ENCODE results near the gene CHTF18.
"Not testable (repeated sequence)": the region's sequence is repeated elsewhere in the genome, so short reads cannot be mapped to it uniquely, and the experiment has no call there.

CHTF18 gene

DNA sequence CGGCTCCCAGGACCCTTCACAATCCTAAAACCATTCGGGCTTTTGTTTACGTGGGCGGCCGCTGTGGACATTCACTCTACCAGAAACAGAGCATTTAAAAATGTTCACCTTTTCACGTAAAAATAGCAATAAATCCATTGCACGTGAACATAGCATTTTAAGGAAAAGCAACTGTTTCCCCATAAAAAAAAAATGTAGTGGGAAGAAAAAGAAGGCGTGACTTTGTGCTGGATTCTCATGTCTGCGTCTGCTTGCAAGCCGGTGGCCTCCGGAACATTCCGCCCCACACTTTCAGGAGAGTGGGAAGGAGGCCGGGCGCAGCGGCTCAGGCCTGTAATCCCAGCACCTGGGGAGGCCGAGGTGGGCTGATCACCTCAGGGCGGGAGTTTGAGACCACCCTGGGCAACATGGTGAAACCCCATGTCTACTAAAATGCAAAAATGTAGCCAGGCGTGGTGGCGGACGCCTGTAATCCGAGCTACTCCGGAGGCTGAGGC lies 25.5 kb downstream of the CHTF18 start:
- no peak for DNase-seq

DNA sequence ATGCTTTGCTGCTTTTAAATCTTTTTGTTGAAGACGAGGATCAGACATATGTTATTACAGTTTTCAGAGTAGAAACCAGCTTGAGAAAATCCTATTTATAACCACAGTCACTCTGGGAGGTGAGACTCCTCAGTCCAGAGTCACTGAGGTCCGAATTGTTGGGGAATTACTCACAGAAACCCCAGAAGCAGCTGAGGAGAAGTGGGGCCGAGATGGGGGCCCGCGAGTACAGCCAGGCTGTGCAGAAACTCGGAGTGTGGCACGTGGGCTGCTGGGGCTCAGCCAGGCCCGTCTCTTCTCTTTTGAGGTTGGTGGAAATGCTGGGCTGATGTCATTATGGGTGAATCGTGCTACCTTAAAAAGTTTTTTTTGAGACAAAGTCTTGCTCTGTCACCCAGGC lies 26.6 kb downstream of the CHTF18 start:
- no peak for DNase-seq

DNA sequence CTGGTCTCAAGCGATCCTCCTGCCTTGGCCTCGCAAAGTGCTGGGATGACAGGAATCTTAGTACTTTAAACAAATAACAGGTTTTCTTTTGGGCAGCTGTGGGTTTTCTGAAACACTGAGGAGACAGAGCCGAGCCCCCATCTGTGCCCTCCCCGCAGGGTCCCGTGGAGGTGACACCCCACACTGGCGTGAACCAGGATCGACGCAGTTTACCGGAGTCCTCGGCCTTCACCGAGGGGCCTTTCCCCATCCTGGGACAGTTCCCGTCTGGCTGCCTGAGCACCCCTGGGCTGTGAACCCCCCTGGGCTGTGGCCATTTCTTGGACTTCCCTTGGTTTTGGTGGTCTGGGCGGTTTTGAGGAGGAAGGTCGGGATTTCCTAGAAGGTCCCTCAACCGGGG lies 27.4 kb downstream of the CHTF18 start:
- no peak for DNase-seq

DNA sequence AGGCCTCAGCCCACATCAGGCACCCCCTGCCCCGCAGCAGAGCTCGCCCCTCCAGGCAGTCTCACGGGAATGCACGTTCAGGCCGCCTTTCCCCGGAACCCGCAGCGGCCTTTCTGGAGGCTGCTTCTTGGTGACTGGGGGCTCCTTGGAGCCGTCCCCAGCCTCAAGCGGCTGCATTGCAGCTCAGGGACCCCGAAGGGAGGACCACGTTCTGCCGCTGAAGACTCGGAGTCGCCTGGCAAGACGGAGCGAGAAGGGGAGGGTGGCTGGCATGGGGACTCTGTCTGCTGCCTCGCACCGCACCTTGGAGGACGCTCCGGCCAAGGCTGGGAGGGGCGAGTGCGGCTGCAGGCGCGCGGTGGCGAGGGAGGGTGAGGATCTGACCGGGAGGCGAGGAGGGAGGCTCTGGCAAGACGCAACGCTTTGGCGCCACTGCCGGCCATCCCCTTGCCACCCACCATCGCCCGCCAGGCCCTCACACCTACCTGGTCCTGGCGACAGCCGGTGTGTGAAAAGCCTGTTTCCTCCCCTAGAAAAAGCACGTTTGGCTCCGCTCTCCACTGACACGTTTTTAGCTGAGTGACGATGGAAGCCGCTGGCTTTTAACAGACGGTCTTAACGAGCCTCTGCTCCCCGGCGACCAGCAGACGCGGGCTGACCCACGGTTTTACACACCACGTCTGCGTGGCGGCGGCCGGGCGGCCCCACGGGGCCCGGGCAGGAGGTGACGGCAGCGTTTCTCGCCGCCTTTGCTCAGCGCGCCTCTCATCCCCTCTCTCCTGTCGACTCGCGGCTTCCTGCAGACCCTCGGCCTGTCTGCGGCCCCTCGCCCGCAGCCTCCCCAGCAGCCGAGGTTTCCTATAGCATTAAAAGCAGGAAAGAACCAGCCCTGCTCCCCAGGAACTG lies 28.8 kb downstream of the CHTF18 start:
- DNase-seq = no peak

DNA sequence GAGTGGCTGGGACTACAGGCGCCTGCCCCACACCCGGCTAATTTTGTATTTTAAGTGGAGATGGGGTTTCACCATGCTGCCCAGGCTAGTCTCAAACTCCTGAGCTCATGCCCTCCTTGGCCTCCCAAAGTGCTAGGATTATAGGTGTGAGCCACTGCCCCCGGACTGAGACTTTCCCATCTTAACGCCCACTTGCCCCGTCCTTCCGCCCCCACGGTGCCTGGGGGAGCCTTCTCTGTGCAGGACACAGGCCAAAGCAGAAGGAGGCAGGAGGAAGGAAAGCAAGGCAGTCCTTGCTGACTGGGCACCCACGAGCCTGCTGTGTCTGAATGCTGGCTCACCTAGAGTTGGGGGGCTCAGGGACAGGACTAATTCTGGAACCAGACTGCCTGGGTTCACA lies 29.7 kb downstream of the CHTF18 start:
- no peak for DNase-seq

DNA sequence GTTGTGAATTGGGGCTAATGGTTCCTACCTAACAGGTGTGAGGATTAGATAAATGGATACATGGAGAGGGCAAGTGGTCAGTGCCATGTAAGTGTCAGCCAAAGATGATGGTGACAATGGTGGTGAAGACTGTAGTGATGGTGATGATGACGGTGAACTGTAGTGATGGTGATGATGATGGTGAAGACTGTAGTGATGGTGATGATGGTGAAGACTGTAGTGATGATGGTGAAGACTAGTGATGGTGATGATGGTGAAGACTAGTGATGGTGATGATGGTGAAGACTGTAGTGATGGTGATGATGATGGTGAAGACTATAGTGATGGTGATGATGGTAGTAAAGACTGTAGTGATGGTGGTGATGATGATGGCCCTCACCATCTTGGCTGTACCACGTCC lies 30.2 kb downstream of the CHTF18 start:
- no peak for DNase-seq

DNA sequence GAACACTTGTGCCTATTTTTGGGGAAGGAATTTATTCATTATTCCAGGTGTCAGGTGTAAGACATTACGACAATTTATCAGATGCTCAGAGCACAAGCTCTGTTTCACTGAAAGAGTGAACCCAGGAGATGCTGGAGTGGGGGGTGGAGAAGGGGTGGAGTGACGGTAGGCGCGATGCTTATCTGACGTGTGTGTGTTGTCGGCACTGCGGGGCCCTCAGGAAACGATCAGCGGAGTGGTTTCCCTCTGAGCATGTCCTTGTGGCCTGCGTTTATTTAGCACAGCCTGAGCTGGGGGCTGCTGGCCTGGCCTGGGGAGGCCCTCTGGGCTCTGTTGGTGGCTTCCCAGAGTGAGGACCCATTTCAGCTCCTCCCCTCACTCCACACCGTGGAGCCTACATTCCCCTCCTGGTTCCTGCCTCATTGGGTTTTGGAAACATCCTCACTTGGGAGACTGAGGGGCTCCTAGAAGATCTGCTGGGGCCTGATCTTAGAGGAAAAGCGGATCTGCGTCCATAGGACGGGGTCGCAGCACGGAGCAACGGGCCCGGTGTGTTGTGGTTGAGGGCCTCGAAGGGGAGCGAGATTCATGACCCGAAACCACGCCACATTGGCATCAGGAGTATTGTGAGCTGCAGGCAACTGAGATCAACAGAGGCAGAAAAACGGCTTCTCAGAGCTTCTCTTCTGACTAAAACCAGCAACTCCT lies 31.1 kb downstream of the CHTF18 start:
- DNase-seq = no peak

DNA sequence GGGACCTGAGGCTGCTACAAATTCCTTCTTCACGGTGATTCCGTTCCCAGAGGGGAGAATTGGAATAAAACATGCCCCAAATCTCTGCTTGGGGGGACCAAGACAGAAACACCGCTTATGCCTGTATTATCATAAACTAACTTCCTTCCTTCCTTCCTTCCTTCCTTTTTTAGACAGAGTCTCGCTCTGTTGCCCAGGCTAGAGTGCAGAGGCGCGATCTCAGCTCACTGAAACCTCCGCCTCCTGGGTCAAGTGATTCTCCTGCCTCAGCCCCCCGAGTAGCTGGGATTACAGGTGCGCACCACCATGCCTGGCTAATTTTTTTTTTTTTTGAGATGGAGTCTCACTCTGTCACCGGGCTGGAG lies 31.6 kb downstream of the CHTF18 start:
- not testable (repeated sequence) for DNase-seq

DNA sequence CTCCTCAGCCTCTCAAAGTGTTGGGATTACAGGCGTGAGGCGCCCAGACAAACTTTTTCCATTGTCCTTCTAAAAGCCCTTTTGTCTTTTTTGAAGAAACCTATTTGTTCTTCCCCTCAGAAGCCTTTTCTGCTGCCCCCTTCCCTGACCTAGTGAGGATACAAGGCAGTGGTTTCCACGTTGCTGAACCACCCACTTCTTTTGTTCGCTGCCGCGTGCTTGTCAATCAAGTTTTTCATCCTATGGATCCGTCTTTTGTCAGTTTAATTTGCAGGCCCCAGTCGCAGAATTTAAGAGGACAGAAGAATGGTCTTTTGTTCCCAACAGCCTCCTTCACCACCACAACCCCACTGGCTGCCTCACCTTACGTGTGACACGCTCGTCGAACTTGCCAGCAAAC lies 32.3 kb downstream of the CHTF18 start:
- DNase-seq = no peak

DNA sequence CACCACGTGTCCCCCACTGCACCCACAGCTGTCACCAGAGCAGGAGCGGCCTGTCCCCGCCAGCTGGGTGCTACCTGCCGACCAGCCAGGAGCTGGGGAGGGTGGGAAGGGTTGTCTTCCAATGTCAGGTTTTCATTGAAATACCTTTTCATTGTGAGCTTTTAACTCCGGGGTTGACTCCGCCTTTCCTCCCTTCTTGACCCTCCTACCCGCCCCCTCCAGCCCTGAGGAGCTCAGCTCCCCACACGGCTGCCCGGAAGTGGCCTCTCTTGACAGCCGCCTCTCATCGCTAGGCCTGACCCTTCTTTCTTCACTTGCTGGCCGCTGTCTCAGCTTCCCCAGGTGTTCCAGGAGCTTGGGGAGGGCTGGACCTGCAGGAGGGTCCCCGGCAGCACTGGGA lies 33.3 kb downstream of the CHTF18 start:
- DNase-seq = no peak

DNA sequence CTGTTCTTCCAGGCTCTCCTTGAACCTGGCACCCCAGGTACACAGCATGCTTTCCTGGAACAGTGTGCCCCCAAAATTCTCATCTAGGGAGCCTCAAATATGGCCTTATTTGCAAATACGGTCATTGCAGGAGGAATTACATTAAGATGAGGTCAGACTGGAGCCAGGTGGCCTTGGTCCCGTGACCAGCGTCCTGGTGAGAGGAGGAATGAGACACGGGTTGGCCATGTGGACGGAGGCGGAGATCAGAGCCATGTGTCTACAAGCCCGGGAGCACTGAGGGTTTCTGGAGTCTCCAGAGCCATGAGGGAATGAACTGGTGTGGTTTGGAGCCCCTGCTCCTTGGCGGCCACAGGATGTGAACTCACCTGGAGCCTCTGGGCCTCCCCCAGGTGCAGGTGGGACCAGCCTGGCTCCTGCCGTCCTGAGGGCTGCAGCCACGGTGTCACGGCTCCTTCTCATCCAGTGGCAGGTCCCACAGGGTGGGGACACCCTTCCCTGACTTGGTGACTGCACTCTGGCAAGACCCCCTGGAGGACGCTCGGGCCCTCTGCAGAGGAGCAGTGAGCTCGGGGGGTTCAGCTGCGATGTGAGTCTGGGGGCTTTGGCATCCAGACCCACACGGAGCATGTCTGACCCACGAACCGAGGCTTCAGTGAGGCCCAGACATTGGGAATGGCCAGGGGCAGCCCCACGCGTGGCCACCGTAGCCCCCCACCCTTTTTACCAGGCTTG lies 33.9 kb downstream of the CHTF18 start:
- DNase-seq = peak; percentile 34

DNA sequence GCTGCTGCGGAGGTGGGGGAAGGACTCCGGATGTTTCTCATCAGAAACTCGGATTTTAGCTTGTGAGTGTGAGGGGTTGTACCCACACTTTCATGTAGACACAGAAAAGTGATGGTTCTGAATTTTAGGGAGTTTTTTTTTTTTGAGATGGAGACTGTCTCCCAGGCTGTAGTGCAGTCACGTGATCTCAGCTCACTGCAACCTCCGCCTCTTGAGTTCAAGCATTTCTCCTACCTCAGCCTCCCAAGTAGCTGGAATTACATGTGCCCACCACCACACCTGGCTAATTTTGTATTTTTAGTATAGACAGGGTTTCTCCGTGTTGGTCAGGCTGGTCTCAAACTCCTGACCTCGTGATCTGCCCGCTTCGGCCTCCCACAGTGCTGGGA lies 34.5 kb downstream of the CHTF18 start:
- no peak for DNase-seq

DNA sequence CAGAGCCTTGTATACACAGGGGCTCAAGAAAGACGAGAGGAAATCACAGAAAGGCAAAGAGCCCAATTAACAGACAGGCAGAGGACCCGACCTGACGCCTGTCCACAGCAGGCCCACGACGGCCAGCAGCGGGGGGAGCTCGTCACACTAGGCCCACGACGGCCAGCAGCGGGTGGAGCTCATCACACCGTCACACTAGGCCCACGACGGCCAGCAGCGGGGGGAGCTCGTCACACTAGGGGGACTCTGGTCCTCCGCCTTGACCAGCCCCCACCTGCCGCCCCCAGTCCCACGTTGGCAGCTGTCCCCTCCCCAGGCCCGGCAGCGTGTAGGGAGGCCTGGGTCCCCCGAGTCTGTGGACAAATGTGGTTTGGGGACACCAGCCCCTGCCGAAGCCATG lies 35.8 kb downstream of the CHTF18 start:
- no peak for DNase-seq

DNA sequence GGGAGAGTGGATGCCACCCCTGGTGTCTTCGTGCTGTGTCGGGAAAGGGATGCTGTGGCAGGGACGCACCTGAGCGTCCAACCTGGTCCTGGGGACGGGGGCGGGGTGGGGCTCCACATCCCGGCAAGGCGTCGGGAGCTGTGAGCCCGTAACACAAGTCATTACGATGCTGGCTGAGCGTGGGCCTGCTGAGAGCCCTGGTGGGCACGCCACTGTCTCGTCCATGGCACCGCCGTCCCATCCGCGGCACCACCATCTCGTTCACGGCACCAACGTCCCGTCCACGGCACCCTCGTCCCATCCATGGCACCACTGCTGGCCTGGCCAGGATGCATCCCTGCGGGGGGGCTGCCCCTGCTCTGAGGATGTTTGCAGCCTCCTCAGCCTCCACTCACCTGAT lies 36.2 kb downstream of the CHTF18 start:
- DNase-seq = no peak

DNA sequence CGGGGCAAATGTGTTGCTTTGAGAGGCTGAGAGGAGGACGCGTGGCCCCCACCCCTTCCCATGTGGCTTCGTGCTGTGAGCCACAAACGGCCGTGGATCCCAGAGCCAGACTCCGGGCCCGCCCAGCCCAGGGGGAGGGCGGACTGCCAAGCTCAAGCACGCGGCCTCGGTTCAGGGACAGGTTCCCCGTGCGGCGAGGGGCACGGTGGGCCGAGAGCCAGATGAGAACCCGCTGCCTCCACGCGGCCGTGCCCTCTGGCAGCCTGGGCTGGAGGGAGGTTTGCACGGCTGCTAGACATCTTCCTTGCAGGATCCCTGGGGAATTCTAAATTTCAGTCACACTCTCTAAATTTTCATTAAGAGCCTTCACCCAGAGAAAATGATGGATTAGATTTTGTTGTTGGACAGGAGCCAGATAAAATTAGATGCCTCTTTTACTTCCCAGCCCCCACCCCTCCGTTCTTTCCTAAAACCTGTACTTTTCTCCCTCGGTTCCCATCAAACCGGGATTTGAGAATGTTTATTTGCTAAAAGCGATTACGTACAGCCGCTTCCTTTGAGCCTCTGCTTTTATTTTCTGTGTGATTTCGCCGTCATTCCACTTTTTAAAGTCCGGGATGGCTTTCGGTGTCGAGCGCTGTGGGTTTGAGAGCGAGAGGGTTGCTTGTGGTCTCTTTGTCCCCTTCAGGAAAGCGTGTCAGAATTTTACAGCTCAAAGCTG lies 37.1 kb downstream of the CHTF18 start:
- DNase-seq = peak; percentile 85

DNA sequence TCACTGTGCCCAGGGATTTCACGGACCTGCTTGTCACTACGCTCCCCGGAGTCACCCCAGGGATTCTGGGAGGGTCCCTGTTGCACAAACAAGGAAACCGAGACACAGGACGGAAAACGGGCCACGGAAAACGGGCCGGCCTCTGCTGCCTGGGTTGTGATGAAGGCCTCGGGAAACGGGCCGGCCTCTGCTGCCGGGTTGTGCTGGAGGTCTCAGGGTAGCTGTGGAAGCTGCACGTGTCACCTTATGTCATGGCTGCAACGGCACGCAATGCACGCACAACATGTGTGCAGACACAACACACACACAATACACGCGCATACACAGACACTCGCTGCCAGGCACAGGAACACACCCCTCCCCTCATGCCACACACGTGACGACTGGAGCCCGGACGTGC lies 39.1 kb downstream of the CHTF18 start:
- no peak for DNase-seq

DNA sequence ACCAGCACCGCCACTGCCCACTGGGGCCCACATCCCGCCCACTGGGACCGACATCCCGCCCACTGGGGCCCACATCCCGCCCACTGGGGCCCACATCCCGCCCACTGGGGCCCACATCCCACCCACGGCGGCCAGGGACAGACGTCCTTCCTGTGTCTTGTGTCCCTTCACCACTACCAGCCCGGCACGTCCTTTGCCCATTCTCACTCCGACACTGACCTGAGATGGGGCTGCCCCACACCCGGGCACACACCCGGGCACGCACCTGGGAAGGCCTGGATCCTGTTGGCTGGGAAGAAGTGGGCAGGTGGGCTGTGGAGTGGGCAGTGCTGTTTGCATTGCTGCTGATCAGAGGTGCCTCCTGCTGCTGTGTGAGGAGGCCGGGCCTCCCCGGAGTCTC lies 40.5 kb downstream of the CHTF18 start:
- DNase-seq = no peak

DNA sequence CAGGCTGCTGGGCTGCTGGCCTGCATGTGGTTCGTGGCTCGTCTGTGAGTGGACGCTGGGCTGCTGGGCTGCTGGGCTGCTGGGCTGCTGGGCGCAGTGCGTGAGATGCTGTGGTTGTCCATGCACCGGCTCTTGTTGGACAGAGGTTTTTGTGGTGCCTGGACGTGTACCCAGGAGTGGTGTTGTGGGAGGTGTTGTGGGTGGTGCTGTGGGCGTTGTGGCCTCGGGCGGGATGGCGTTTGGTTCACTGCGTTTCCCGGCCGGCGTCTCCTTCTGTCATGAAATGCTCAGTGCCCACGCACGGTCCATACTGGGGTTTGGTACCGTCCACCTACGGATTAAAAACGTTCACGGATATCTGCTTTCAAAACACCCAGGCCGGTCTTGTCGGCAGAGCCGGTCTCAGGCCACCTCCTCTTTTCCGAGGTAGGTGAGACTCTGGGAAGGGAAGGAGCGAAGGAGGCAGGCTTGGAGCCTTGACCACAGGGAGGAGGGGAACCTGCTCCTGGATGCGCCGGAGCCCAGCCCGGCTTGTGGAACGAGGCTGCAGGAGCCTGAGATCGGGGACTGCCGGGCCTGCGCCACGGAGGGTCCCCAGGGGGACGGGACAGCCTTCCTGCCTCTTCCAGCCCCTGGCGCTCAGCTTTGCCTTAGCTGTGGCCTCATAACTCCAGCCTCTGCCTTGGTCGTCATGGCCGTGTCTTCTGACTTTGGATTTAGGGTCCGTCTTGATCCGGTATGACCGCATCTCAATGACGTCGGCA lies 41.9 kb downstream of the CHTF18 start:
- DNase-seq = no peak

DNA sequence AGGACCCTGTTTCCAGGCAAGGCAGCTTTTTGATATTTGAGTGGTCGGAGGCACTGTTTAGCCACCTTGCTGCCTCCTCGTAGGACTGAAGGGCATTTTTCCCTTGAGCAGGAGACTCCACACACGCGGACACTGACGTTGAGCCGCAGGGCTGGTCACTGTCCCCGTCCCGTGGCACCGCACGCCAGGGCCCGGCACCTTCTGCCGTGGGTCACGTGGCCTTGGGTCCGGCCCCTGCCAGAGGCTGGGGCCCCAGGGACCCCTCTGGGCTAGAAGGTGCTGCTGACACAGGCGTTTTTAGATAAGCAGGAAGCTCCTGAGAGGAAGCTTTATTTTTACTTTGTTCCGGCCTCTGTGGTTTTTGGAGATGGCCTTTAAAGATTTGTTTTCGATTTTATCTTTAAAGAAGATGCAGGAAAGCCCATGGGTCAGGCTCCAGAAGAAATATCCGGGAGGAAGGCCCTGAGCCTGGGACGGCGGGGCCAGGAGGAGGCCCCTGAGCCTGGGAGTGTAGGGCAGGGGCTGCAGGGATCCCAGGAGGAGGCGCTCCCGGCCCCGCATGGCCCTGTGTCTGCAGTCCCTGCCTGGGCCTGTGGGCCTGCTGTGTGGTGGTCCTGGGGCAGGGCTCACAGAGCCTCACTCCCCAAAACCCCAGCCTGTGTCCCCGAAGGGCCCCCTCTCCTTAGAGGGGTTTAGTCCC lies 42.6 kb downstream of the CHTF18 start:
- no peak for DNase-seq

DNA sequence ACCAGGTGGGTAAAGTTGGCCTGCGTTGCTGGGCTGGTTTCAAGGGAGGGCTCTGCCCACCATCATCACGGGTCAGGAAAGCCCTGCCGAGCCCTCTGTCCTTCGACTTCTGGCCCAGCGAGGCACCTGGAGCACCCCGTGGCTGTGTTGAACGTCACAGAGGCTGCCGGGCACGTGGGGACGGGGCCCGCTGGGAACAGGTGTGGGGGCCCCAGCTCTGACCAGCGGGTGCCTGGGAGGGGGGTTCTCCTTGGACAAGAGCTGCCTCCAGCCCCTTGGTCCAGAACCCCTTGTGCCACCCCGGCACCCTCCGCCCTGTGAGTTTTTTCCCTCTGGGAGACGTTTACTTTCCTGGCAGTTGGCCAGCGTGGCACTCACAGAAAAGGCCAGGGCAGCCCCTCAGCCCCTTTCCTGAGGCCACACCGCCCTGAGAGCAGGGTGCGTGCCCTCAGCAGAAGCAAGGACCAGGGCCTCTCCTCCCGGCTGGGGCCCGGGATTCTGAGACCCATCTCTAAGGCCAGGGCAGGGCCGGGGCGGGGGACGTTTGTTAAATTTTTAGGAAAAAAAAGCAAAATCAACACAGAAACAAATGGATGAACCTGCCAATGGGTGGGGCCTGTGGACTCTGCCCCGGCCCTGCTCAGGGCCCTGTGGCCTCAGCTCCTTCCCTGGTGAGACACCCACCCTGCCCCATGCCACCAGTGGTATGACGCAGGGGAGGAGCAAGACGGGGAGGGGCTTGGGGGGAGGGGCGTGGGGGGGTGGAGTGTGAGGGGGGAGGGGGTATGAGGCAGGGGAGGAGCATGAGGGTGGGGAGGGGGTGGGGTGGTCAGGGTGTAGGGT lies 43.4 kb downstream of the CHTF18 start:
- DNase-seq = no peak
